Kidney (tissue), 14 donors: ENCODE data around the gene EVA1A. TPM values are rescaled to one million over a fixed set of nuclear protein-coding genes. Genes with fewer than 3 reads are reported as not detected.

ENCODE experiments used
- DNase-seq, 5 donors: peaks; one replicate each; pipeline ENCODE4 v3.0.0-alpha.2; 2013 to 2020
- FAIRE-seq: peaks from 2 replicates; lab custom pipeline; 2012; peaks lifted over from hg19 to GRCh38; lab: Jason Lieb, UNC
- H3K27ac ChIP-seq, 2 donors: one replicate each; pipeline ENCODE4 v1.7.0; 2013; ENCODE audit warnings: low read depth in 2 of 2, low read length in 2 of 2, inconsistent platforms in 1 of 2
- H3K27me3 ChIP-seq: one replicate; pipeline ENCODE4 v1.7.1; 2013; ENCODE audit warnings: low read length, inconsistent platforms; ENCODE audit not compliant: control insufficient read depth, insufficient read depth
- H3K36me3 ChIP-seq, 3 donors: one replicate each; pipeline versions ENCODE4 v1.7.0 to v1.7.1; 2013; ENCODE audit warnings: low read length in 3 of 3, control low read depth in 1 of 3, inconsistent platforms in 1 of 3; ENCODE audit not compliant: insufficient read depth in 3 of 3, control insufficient read depth in 2 of 3
- H3K4me1 ChIP-seq, 3 donors: one replicate each; pipeline versions ENCODE4 v1.7.0 to v1.7.1; 2013; ENCODE audit warnings: low read length in 3 of 3, inconsistent platforms in 1 of 3, low read depth in 1 of 3; ENCODE audit not compliant: control insufficient read depth in 2 of 3, insufficient read depth in 2 of 3
- H3K4me3 ChIP-seq, 3 donors: one replicate each; pipeline versions ENCODE4 v1.7.0 to v1.8.1; 2013; ENCODE audit warnings: low read length in 3 of 3, control low read depth in 1 of 3, inconsistent platforms in 1 of 3
- H3K9ac ChIP-seq, 3 donors: one replicate each; pipeline versions ENCODE4 v1.7.0 to v1.7.1; 2013; ENCODE audit warnings: low read length in 3 of 3, control low read depth in 1 of 3, inconsistent platforms in 1 of 3
- H3K9me3 ChIP-seq, 3 donors: one replicate each; pipeline versions ENCODE4 v1.7.0 to v1.7.1; 2013; ENCODE audit warnings: low read length in 3 of 3, control low read depth in 1 of 3, inconsistent platforms in 1 of 3; ENCODE audit not compliant: control insufficient read depth in 2 of 3, insufficient read depth in 1 of 3
- intact Hi-C: fragments of 100-400 bp; cut with DNase I; formaldehyde crosslinking; loops from one replicate; pipeline ENCODE4 v1.11.1; 2022
- polyA plus RNA-seq: library from polyadenylated mRNA; stranded (reverse); fragments of 350-450 nt; fragmentation: Illumina TruSeq; extraction: RNeasy Lipid Tissue Mini Kit (QIAGEN cat#74804); gene quantifications from one replicate; pipeline ENCODE4 v1.2.3, GENCODE V29; 2014; ENCODE audit warnings: low read depth, low replicate concordance; ENCODE audit not compliant: insufficient read depth
- total RNA-seq: library from RNA; stranded (reverse); fragmentation: NEBNext Ultra II Directional; extraction: Animal tissue kit (Norgen Biotek cat#: 25700); gene quantifications from one replicate; pipeline ENCODE4 v1.2.1, GENCODE V29; 2021
- TF ChIP-seq, protein P1 (sequence below): IDR thresholded peaks from 3 replicates; pipeline ENCODE4 v1.5.1; 2012; ENCODE audit warnings: mild to moderate bottlenecking, moderate library complexity, borderline replicate concordance; ENCODE audit not compliant: insufficient read depth; ENCODE audit errors: extremely low read depth
- donor health status: control.
- donor health status: control.
- donor health status: control.
- donor health status: control.
- donor health status: control.
- donor health status: DM: yes; HTN: yes; CAD: no.
- donor health status: Normal renal cell carcinoma (clear cell type).

Gene EVA1A
- total and polyA plus RNA-seq, 2 donors from 2014 or later = 28.1 to 32.4 TPM

DNA sequence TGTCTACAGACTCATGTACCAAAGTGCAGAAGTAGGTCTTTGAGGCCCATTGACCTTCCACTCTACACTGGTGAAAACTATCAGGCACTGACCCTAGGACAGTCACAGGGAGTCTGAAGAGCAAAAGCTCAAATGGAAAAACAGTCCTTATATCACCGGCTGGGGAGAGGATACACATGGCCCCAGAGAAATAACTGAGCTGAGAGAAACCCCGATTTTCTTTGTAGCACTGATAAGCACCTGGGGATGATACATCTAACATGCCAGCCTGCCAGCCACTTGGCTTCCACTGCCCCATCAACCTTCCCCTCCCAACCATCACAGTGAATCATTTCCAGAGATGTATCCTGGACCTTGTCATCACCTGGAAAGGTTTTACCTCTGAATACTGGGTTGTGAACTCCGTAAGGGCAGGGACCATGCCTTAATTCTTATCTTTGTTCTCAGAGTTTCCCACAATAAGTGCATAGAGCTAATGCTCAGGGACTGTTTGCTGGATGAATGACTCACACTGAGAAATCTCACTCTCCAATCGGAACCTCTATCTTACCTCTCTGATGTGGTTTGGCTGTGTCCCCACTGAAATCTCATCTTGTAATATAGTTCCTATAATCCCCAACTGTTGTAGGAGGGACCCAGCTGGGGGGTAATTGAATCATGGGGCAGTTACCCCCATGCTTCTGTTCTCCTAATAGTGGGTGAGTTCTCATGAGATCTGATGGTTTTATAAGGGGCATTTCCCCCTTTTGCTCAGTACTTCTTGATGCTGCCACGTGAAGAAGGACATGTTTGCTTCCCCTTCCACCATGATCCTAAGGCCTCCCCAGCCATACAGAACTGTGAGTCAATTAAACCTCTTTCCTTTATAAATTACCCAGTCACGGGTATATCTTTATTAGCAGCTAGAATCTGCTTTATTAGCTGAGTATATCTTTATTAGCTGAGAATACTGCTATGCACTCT lies 37.1 kb downstream of the EVA1A start:
- no peak overlapping the region for H3K9ac ChIP-seq
- FAIRE-seq (no peak), DNase-seq (no peak)
- TF ChIP-seq, protein P1, sequence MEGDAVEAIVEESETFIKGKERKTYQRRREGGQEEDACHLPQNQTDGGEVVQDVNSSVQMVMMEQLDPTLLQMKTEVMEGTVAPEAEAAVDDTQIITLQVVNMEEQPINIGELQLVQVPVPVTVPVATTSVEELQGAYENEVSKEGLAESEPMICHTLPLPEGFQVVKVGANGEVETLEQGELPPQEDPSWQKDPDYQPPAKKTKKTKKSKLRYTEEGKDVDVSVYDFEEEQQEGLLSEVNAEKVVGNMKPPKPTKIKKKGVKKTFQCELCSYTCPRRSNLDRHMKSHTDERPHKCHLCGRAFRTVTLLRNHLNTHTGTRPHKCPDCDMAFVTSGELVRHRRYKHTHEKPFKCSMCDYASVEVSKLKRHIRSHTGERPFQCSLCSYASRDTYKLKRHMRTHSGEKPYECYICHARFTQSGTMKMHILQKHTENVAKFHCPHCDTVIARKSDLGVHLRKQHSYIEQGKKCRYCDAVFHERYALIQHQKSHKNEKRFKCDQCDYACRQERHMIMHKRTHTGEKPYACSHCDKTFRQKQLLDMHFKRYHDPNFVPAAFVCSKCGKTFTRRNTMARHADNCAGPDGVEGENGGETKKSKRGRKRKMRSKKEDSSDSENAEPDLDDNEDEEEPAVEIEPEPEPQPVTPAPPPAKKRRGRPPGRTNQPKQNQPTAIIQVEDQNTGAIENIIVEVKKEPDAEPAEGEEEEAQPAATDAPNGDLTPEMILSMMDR = no peak
- H3K27me3 ChIP-seq = no peaks in the 10 kb centered on the region
- no peaks in the 10 kb centered on the region for H3K9me3 ChIP-seq
- H3K4me1 ChIP-seq = peaks cover 0 to 8% (median 6%) of the 10 kb centered on the region in 3 donors
- H3K36me3 ChIP-seq = peaks cover 0 to 5% (median 0%) of the 10 kb centered on the region in 3 donors
- intact Hi-C loops = no loop called here
- H3K27ac ChIP-seq = no peak overlapping the region
- no peak overlapping the region for H3K4me3 ChIP-seq

DNA sequence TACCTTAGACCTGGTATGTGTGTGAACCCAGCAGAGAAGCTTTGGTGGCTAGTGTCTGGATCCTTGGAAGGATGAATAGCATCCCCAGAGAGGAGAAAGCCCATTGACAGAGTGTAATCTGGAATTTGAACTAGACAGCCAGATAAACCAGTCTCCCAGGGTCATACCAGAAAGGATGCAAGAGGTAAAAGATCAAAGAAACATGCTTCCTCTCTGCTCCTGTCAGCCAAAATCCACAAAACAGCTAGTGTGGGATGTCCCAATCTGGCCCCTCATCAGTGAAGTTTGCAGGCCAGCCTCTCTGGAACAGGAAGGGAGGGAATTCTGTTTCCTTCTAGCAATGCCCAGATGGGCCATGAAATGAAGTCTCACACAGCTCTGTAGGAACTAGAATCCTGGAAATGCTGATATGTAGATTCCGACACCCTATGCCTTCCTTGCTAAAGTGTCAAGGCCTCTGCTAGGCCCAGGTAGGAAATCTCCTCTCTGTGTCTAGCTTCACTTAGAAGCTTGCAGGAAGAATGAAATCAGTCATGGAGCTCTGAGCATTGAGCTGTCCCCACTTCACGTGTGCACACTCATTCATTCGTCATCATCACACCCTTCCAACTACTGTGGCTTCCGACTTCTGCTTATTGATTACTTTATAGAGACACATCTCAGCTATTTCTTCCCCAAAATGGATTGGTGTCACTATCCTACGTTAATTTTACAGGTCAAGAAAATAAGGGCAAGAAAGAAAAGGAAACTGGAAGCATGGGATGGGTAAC lies 38.0 kb downstream of the EVA1A start:
- H3K9me3 ChIP-seq = no peaks in the 10 kb centered on the region
- peaks cover 0 to 10% (median 6%) of the 10 kb centered on the region in 3 donors for H3K4me1 ChIP-seq
- peaks cover 0 to 5% (median 0%) of the 10 kb centered on the region in 3 donors for H3K36me3 ChIP-seq
- H3K4me3 ChIP-seq = no peak overlapping the region
- no peaks in the 10 kb centered on the region for H3K27me3 ChIP-seq
- H3K27ac ChIP-seq = no peak overlapping the region
- TF ChIP-seq, protein P1 = no peak
- FAIRE-seq = no peak
- DNase-seq = peak in 1 of 5 donors; percentile 33
- no peak overlapping the region for H3K9ac ChIP-seq
- intact Hi-C loops = no loop called here

GRCh38 chr2:75521225-75521872 lies 39.4 kb downstream of the EVA1A start:
- DNase-seq (no peak), FAIRE-seq (no peak)
- intact Hi-C loops = no loop called here

More at GRCh38 chr2:75521225-75521872, 39.4 kb downstream of the EVA1A start:
- Histone ChIP-seq H3K9me3 (no peaks in the 10 kb centered on the region), H3K4me1 (peaks cover 0 to 13% (median 12%) of the 10 kb centered on the region in 3 donors), H3K4me3 (no peak overlapping the region), H3K27me3 (no peaks in the 10 kb centered on the region), H3K27ac (no peak overlapping the region), H3K36me3 (peaks cover 0 to 5% (median 0%) of the 10 kb centered on the region in 3 donors), H3K9ac (no peak overlapping the region)
- TF ChIP-seq, protein P1 = no peak
